ENCODE measurements around the gene PTPRN2. TPM values are rescaled to one million over a fixed set of nuclear protein-coding genes. Genes with fewer than 3 reads are reported as not detected.

PTPRN2 gene
- total RNA-seq, 1 donor from 2014 or later, result 1.8 TPM

GRCh38 chr7:158520825-158521224 is 66.8 kb downstream of the PTPRN2 start:
- Mint-ChIP-seq H3K36me3 (ENCODE audit: low read depth) (no peaks in the 10 kb centered on the region), H3K4me3 (no peak overlapping the region), H3K4me1 (no peaks in the 10 kb centered on the region), H3K27me3 (peaks cover 4% of the 10 kb centered on the region), H3K9me3 (no peaks in the 10 kb centered on the region), H3K27ac (no peak overlapping the region)
- POLR2A ChIA-PET, result no interaction called here
- ATAC-seq (ENCODE audit: low read depth) (no peak), DNase-seq (no peak)
- CTCF ChIA-PET, result no interaction called here
- intact Hi-C loops (cut with micrococcal nuclease), result no loop called here
- TF ChIP-seq CTCF (IDR thresholded peaks at IDR 0.05), result no peak

- peaks cover 4% of the 10 kb centered on the region for H3K27me3 Mint-ChIP-seq
- intact Hi-C loops (cut with micrococcal nuclease), result no loop called here
- TF ChIP-seq CTCF (IDR thresholded peaks at IDR 0.05), result no peak
- DNase-seq, result no peak
- H3K4me3 Mint-ChIP-seq, result no peak overlapping the region
- CTCF ChIA-PET, result no interaction called here
- H3K36me3 Mint-ChIP-seq (ENCODE audit: low read depth), result no peaks in the 10 kb centered on the region
- POLR2A ChIA-PET, result no interaction called here
- H3K9me3 Mint-ChIP-seq, result no peaks in the 10 kb centered on the region
- no peak for ATAC-seq (ENCODE audit: low read depth)
- H3K4me1 Mint-ChIP-seq, result no peaks in the 10 kb centered on the region
- H3K27ac Mint-ChIP-seq, result no peak overlapping the region
Measured at GRCh38 chr7:158519633-158520174, 67.9 kb downstream of the PTPRN2 start.

- CTCF ChIA-PET, result no interaction called here
- no peaks in the 10 kb centered on the region for H3K36me3 Mint-ChIP-seq (ENCODE audit: low read depth)
- no peak overlapping the region for H3K4me3 Mint-ChIP-seq
- peaks cover 4% of the 10 kb centered on the region for H3K27me3 Mint-ChIP-seq
- intact Hi-C loops (cut with micrococcal nuclease), result no loop called here
- ATAC-seq (ENCODE audit: low read depth) (no peak), DNase-seq (no peak)
- POLR2A ChIA-PET, result no interaction called here
- TF ChIP-seq CTCF (IDR thresholded peaks at IDR 0.05), result no peak
- no peaks in the 10 kb centered on the region for H3K4me1 Mint-ChIP-seq
- H3K9me3 Mint-ChIP-seq, result no peaks in the 10 kb centered on the region
- H3K27ac Mint-ChIP-seq, result no peak overlapping the region
Measured at GRCh38 chr7:158518980-158519632, 68.5 kb downstream of the PTPRN2 start.

- peaks cover 3% of the 10 kb centered on the region for H3K9me3 Mint-ChIP-seq
- DNase-seq (no peak), ATAC-seq (ENCODE audit: low read depth) (no peak)
- H3K4me1 Mint-ChIP-seq, result no peaks in the 10 kb centered on the region
- H3K4me3 Mint-ChIP-seq, result no peak overlapping the region
- ChIA-PET CTCF (no interaction called here), POLR2A (no interaction called here)
- no peaks in the 10 kb centered on the region for H3K36me3 Mint-ChIP-seq (ENCODE audit: low read depth)
- no peak for TF ChIP-seq CTCF (IDR thresholded peaks at IDR 0.05)
- H3K27me3 Mint-ChIP-seq, result peaks cover 4% of the 10 kb centered on the region
- no peak overlapping the region for H3K27ac Mint-ChIP-seq
- intact Hi-C loops (cut with micrococcal nuclease), result no loop called here
Measured at GRCh38 chr7:158517571-158517970, 70.1 kb downstream of the PTPRN2 start.

GRCh38 chr7:158517072-158517471 is 70.6 kb downstream of the PTPRN2 start:
- H3K27me3 Mint-ChIP-seq, result peaks cover 4% of the 10 kb centered on the region
- ChIA-PET CTCF (no interaction called here), POLR2A (no interaction called here)
- no peak for TF ChIP-seq CTCF (IDR thresholded peaks at IDR 0.05)
- intact Hi-C loops (cut with micrococcal nuclease), result no loop called here
- ATAC-seq (ENCODE audit: low read depth) (no peak), DNase-seq (no peak)
- no peak overlapping the region for H3K4me3 Mint-ChIP-seq
- H3K36me3 Mint-ChIP-seq (ENCODE audit: low read depth), result no peaks in the 10 kb centered on the region
- no peak overlapping the region for H3K27ac Mint-ChIP-seq
- H3K4me1 Mint-ChIP-seq, result no peaks in the 10 kb centered on the region
- H3K9me3 Mint-ChIP-seq, result peaks cover 8% of the 10 kb centered on the region
